Mesendoderm (in vitro differentiated cells): ENCODE data around the gene RUBCNL. TPM values are rescaled to one million over a fixed set of nuclear protein-coding genes. Genes with fewer than 3 reads are reported as not detected.
A peak's percentile ranks its signal among the peaks of the same experiment; 100 is the strongest.

Experiments used
- DNase-seq: peaks from one replicate; pipeline ENCODE4 v3.0.0; 2013
- H2AK5ac ChIP-seq: 2 replicates; pipeline ENCODE4 v1.6.1; 2013; ENCODE audit warnings: low read length, inconsistent platforms
- H2BK120ac ChIP-seq: 2 replicates; pipeline ENCODE4 v1.6.1; 2013; ENCODE audit warnings: low read depth, mild to moderate bottlenecking, low read length, moderate library complexity, mixed read lengths
- H2BK15ac ChIP-seq: replicated peaks from 2 replicates; pipeline ENCODE4 v1.6.1; 2013; ENCODE audit warnings: low read depth, mild to moderate bottlenecking, moderate library complexity
- H2BK5ac ChIP-seq: 2 replicates; pipeline ENCODE4 v1.6.1; 2013; ENCODE audit warnings: low read length, inconsistent platforms
- H3K18ac ChIP-seq: 2 replicates; pipeline ENCODE4 v1.6.1; 2013; ENCODE audit warnings: mild to moderate bottlenecking, low read length, mixed read lengths
- H3K23ac ChIP-seq: one replicate; pipeline ENCODE4 v1.6.1; 2013; ENCODE audit warnings: low read length
- H3K27ac ChIP-seq: 2 replicates; pipeline ENCODE4 v1.5.1; 2013; ENCODE audit warnings: low read depth, mild to moderate bottlenecking, inconsistent platforms, low read length, moderate library complexity
- H3K27me3 ChIP-seq: 2 replicates; pipeline ENCODE4 v1.6.1; 2013; ENCODE audit warnings: low read length, control low read depth, mild to moderate bottlenecking, inconsistent platforms; ENCODE audit not compliant: insufficient read depth, poor library complexity
- H3K36me3 ChIP-seq: 2 replicates; pipeline ENCODE4 v1.6.1; 2013; ENCODE audit warnings: low read length, inconsistent platforms; ENCODE audit not compliant: control insufficient read depth, insufficient read depth
- H3K4ac ChIP-seq: one replicate; pipeline ENCODE4 v1.6.1; 2013; ENCODE audit warnings: low read depth, mild to moderate bottlenecking, low read length, moderate library complexity
- H3K4me1 ChIP-seq: 2 replicates; pipeline ENCODE4 v1.6.1; 2013; ENCODE audit warnings: low read depth, low read length, inconsistent platforms; ENCODE audit not compliant: control insufficient read depth
- H3K4me2 ChIP-seq: 2 replicates; pipeline ENCODE4 v1.6.1; 2013; ENCODE audit warnings: low read length
- H3K4me3 ChIP-seq: 2 replicates; pipeline ENCODE4 v1.5.1; 2013; ENCODE audit warnings: mild to moderate bottlenecking, low read length
- H3K56ac ChIP-seq: one replicate; pipeline ENCODE4 v1.6.1; 2013; ENCODE audit warnings: low read length
- H3K79me1 ChIP-seq: 2 replicates; pipeline ENCODE4 v1.6.1; 2013; ENCODE audit warnings: low read length, inconsistent platforms
- H3K79me2 ChIP-seq: 2 replicates; pipeline ENCODE4 v1.6.1; 2013; ENCODE audit warnings: mild to moderate bottlenecking, low read length; ENCODE audit not compliant: control insufficient read depth, insufficient read depth
- H3K9ac ChIP-seq: 2 replicates; pipeline ENCODE4 v1.6.1; 2013; ENCODE audit warnings: low read length, inconsistent platforms
- H4K5ac ChIP-seq: one replicate; pipeline ENCODE4 v1.6.1; 2013; ENCODE audit warnings: low read length
- H4K8ac ChIP-seq: one replicate; pipeline ENCODE4 v1.6.1; 2013; ENCODE audit warnings: low read depth, mild to moderate bottlenecking, control low read depth, low read length, moderate library complexity
- WGBS: extraction: QIAGEN DNeasy Blood & Tissue Kit; methylation state at CpG from one replicate; pipeline ENCODE4 v1.1.7; 2013; ENCODE audit warnings: low lambda C conversion rate, missing lambda C conversion rate; ENCODE audit not compliant: insufficient coverage; ENCODE audit errors: extremely low coverage; 5-methylcytosine and 5-hydroxymethylcytosine counted together
- small RNA-seq: library from polyadenylated mRNA; stranded (forward); fragments of <200 nt; extraction: miRNeasy Mini kit (QIAGEN cat#:217004); gene quantifications from one replicate; pipeline ENCODE3, GENCODE V24; 2013; ENCODE audit not compliant: insufficient read depth

RUBCNL gene

GRCh38 chr13:46296921-46297320, 90.1 kb downstream of the RUBCNL start:
- Histone ChIP-seq H3K4me1 (peaks cover 2% of the 10 kb centered on the region), H3K4me2 (no peak overlapping the region), H3K36me3 (no peaks in the 10 kb centered on the region), H3K23ac (no peak overlapping the region), H3K27me3 (no peaks in the 10 kb centered on the region), H3K79me2 (no peaks in the 10 kb centered on the region), H2BK120ac (no peak overlapping the region), H3K56ac (no peak overlapping the region), H3K9ac (no peak overlapping the region), H3K27ac (no peak overlapping the region), H2AK5ac (no peak overlapping the region), H3K79me1 (no peaks in the 10 kb centered on the region), H3K18ac (no peak overlapping the region), H3K4me3 (no peak overlapping the region), H2BK15ac (no peak overlapping the region), H4K8ac (no peak overlapping the region), H3K4ac (no peak overlapping the region), H2BK5ac (no peak overlapping the region), H4K5ac (no peak overlapping the region)
- DNase-seq: peak; percentile 89
- WGBS: no CpG with 5 or more reads among the region's 3 CpGs

- Histone ChIP-seq H3K36me3 (no peaks in the 10 kb centered on the region), H2AK5ac (no peak overlapping the region), H3K18ac (no peak overlapping the region), H3K27ac (no peak overlapping the region), H2BK5ac (no peak overlapping the region), H4K8ac (no peak overlapping the region), H4K5ac (no peak overlapping the region), H3K4me2 (no peak overlapping the region), H3K4me3 (no peak overlapping the region), H2BK120ac (no peak overlapping the region), H3K4me1 (peaks cover 2% of the 10 kb centered on the region), H3K79me2 (no peaks in the 10 kb centered on the region), H2BK15ac (no peak overlapping the region), H3K56ac (no peak overlapping the region), H3K4ac (no peak overlapping the region), H3K9ac (no peak overlapping the region), H3K79me1 (no peaks in the 10 kb centered on the region), H3K23ac (no peak overlapping the region), H3K27me3 (no peaks in the 10 kb centered on the region)
- no CpG with 5 or more reads among the region's 3 CpGs for WGBS
- DNase-seq: no peak
Measured at GRCh38 chr13:46296115-46296822, 90.8 kb downstream of the RUBCNL start.

GRCh38 chr13:46295491-46296114, 91.4 kb downstream of the RUBCNL start:
- Histone ChIP-seq H3K23ac (no peak overlapping the region), H4K5ac (no peak overlapping the region), H3K4me2 (no peak overlapping the region), H2AK5ac (no peak overlapping the region), H3K36me3 (no peaks in the 10 kb centered on the region), H2BK120ac (no peak overlapping the region), H3K79me2 (no peaks in the 10 kb centered on the region), H3K27ac (no peak overlapping the region), H3K79me1 (no peaks in the 10 kb centered on the region), H3K9ac (no peak overlapping the region), H3K27me3 (no peaks in the 10 kb centered on the region), H3K4me3 (no peak overlapping the region), H3K18ac (no peak overlapping the region), H4K8ac (no peak overlapping the region), H2BK5ac (no peak overlapping the region), H3K4ac (no peak overlapping the region), H2BK15ac (no peak overlapping the region), H3K56ac (no peak overlapping the region), H3K4me1 (peaks cover 2% of the 10 kb centered on the region)
- no peak for DNase-seq
- no CpG with 5 or more reads among the region's 7 CpGs for WGBS

GRCh38 chr13:46293436-46293835, 93.6 kb downstream of the RUBCNL start:
- no peak overlapping the region for H2AK5ac ChIP-seq
- no peak overlapping the region for H2BK120ac ChIP-seq
- no peak overlapping the region for H3K9ac ChIP-seq
- H3K18ac ChIP-seq: no peak overlapping the region
- no peak overlapping the region for H3K4ac ChIP-seq
- no peaks in the 10 kb centered on the region for H3K79me1 ChIP-seq
- no peak overlapping the region for H2BK5ac ChIP-seq
- no peak overlapping the region for H3K4me3 ChIP-seq
- H4K5ac ChIP-seq: no peak overlapping the region
- no peak overlapping the region for H3K23ac ChIP-seq
- H3K79me2 ChIP-seq: no peaks in the 10 kb centered on the region
- no peak overlapping the region for H4K8ac ChIP-seq
- no peaks in the 10 kb centered on the region for H3K27me3 ChIP-seq
- H3K4me1 ChIP-seq: peaks cover 2% of the 10 kb centered on the region
- no peak overlapping the region for H2BK15ac ChIP-seq
- no CpG with 5 or more reads among the region's 3 CpGs for WGBS
- no peaks in the 10 kb centered on the region for H3K36me3 ChIP-seq
- DNase-seq: no peak
- H3K56ac ChIP-seq: no peak overlapping the region
- no peak overlapping the region for H3K4me2 ChIP-seq
- no peak overlapping the region for H3K27ac ChIP-seq

Small RNA genes lying within 50 kb of the gene (small RNA-seq; reads per million reads assigned to genes)
- not detected for gene RNU2-6P
- gene RNU6-68P: not detected
